ENCODE measurements around the gene ALOXE3.
A peak's percentile ranks its signal among the peaks of the same experiment; 100 is the strongest.

The ALOXE3 gene

DNA sequence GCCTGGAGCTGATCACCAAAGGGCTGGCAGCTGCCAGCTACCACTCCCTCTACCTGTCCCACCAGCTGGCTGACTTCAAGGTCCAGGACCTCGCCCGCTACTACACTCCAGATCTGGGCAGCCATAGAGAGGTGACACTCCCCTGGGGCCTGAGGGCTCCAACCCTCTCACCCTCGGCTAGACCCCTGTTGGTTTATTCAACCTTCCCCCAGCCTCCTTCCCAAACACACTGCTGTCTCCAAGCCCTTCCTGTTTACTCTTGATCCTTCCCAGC lies 48.8 kb downstream of the ALOXE3 start:
- Histone ChIP-seq H4K20me1 (peaks cover 0 to 18% (median 0%) of the 10 kb centered on the region in 11 experiments; a peak in 4 of 22 replicates), H3K9ac (peak overlapping the region in 5 of 11 experiments; percentile 1 to 56 (median 25); a peak in 5 of 22 replicates), H3K9me3 (replicated peaks in 1 of 11) (no peaks in the 10 kb centered on the region), H3K4me3 (peak overlapping the region in 1 of 10 experiments; percentile 14; a peak in 1 of 20 replicates), H3K36me3 (no peaks in the 10 kb centered on the region), H3K4me1 (peaks cover 13 to 70% (median 29%) of the 10 kb centered on the region in 10 experiments; a peak in 18 of 20 replicates), H3K27ac (peak overlapping the region in 5 of 11 experiments; percentile 15 to 78 (median 58); a peak in 9 of 22 replicates), H3K4me2 (peak overlapping the region in 7 of 11 experiments; percentile 2 to 96 (median 82); a peak in 12 of 22 replicates), H3K27me3 (peaks cover 61 to 96% (median 84%) of the 10 kb centered on the region in 11 experiments)
- no peak for TF ChIP-seq Cebpa-rat (IDR thresholded peaks at IDR 0.05)

- H3K4me2 ChIP-seq = peak overlapping the region in 8 of 11 experiments; percentile 2 to 96 (median 61); a peak in 12 of 22 replicates
- H3K27ac ChIP-seq = peak overlapping the region in 5 of 11 experiments; percentile 15 to 78 (median 58); a peak in 9 of 22 replicates
- H3K27me3 ChIP-seq = peaks cover 60 to 96% (median 84%) of the 10 kb centered on the region in 11 experiments
Measured at GRCh38 chr17:8068736-8069586, 49.4 kb downstream of the ALOXE3 start.

GRCh38 chr17:8067806-8068205 lies 50.5 kb downstream of the ALOXE3 start:
- peaks cover 3 to 57% (median 17%) of the 10 kb centered on the region in 10 experiments; a peak in 15 of 20 replicates for H3K4me1 ChIP-seq
- no peaks in the 10 kb centered on the region for H3K9me3 ChIP-seq (replicated peaks in 1 of 11)
- H3K4me3 ChIP-seq = no peak overlapping the region
- peak overlapping the region in 2 of 11 experiments; percentile 76 to 78; a peak in 3 of 22 replicates for H3K27ac ChIP-seq
- peaks cover 0 to 12% (median 0%) of the 10 kb centered on the region in 11 experiments; a peak in 3 of 22 replicates for H4K20me1 ChIP-seq
- H3K4me2 ChIP-seq = peak overlapping the region in 3 of 11 experiments; percentile 82 to 96 (median 87); a peak in 4 of 22 replicates
- H3K36me3 ChIP-seq = no peaks in the 10 kb centered on the region
- no peak overlapping the region for H3K9ac ChIP-seq
- no peak for TF ChIP-seq Cebpa-rat (IDR thresholded peaks at IDR 0.05)
- peaks cover 57 to 96% (median 84%) of the 10 kb centered on the region in 11 experiments for H3K27me3 ChIP-seq

More at GRCh38 chr17:8068736-8069586, 49.4 kb downstream of the ALOXE3 start:
- Histone ChIP-seq H3K36me3 (no peaks in the 10 kb centered on the region), H3K9me3 (replicated peaks in 1 of 11) (no peaks in the 10 kb centered on the region), H3K4me1 (peaks cover 12 to 69% (median 26%) of the 10 kb centered on the region in 10 experiments; a peak in 18 of 20 replicates), H3K4me3 (peak overlapping the region in 1 of 10 experiments; percentile 14; a peak in 1 of 20 replicates), H4K20me1 (peaks cover 0 to 18% (median 0%) of the 10 kb centered on the region in 11 experiments; a peak in 3 of 22 replicates), H3K9ac (peak overlapping the region in 5 of 11 experiments; percentile 1 to 56 (median 25); a peak in 5 of 22 replicates)
- no peak for TF ChIP-seq Cebpa-rat (IDR thresholded peaks at IDR 0.05)

DNA sequence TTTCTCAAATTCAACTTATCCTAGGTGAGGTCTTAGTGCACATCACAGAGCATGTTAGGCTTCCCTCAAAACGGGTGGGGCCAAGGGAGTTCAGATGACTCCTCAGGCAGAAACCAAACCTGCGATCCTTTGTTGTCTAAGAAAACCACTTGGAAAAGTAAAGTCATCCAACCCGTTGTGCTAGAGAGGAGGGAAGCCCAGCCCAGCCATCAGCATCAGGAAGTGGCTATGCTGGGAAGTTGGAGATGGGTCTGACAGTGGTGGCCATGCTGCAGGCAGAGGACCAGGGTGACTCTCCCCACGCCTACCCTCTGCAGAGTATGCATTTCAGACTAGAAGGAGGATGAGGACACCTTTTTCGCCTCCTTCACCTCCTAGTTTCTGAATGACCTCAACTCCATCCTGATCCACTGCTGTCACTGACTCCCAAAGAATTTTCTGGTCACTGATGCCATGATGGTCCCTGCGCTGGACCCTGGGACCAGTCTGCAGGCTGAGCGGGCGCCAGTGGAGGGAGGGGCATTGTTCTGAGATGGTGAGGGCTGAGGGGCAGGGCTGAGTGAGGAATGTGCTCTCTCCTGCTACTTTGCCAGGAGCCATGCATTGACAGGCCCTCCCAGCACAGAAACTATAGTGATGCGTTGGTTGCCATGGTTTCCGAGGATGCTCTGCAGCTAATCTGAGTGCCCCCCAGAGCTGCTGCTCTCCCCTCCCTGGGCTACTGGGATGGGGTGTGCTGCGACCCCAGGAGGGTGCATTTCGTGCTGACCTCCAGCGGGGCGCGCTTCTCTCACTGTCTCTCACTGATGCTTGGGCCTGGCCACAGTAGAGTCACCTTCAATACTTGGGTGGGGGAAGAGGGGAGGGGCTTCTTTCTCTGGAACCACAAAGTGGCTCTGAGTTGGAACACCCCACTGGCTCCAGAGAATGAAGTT lies 51.2 kb downstream of the ALOXE3 start:
- H3K4me1 ChIP-seq = peaks cover 0 to 51% (median 13%) of the 10 kb centered on the region in 10 experiments; a peak in 13 of 20 replicates
- no peaks in the 10 kb centered on the region for H3K36me3 ChIP-seq
- no peak overlapping the region for H3K4me3 ChIP-seq
- TF ChIP-seq Cebpa-rat (IDR thresholded peaks at IDR 0.05) = no peak
- H3K9ac ChIP-seq = no peak overlapping the region
- peaks cover 57 to 96% (median 84%) of the 10 kb centered on the region in 11 experiments for H3K27me3 ChIP-seq
- no peaks in the 10 kb centered on the region for H3K9me3 ChIP-seq (replicated peaks in 1 of 11)
- peaks cover 0 to 5% (median 0%) of the 10 kb centered on the region in 11 experiments; a peak in 2 of 22 replicates for H4K20me1 ChIP-seq
- H3K27ac ChIP-seq = no peak overlapping the region
- peak overlapping the region in 5 of 11 experiments; percentile 15 to 64 (median 34); a peak in 7 of 22 replicates for H3K4me2 ChIP-seq

DNA sequence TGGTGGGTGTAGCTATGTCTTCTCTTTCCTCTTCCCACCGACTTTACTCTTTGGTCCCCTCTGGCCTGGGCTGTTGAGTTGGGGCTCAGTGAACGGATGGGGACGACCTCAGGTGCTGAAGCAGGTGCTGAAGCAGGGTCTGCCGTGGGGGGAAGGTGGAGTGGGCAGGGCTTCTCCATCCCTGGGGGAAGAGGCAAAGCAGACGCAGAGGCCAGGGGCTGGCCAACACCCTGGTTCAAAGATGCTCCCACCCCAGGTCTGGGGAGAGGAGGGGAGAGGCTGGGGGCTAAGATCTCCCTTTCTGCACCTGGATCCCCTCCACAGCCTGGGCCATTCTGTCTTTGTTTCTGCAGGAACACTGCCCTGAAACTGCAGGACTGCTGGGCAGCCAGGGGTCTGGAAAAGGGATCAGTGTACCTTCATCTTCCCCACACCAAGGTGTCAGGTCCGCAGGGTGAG lies 53.7 kb downstream of the ALOXE3 start:
- Histone ChIP-seq H3K9ac (no peak overlapping the region), H3K4me1 (peaks cover 5 to 43% (median 17%) of the 10 kb centered on the region in 10 experiments), H3K27me3 (peaks cover 58 to 93% (median 80%) of the 10 kb centered on the region in 11 experiments), H4K20me1 (0 out of 22 replicates have a peak, but pooled peaks cover 0 to 2% (median 0%) of the 10 kb centered on the region in 11 experiments), H3K9me3 (replicated peaks in 1 of 11) (no peaks in the 10 kb centered on the region), H3K4me3 (no peak overlapping the region), H3K4me2 (peak overlapping the region in 1 of 11 experiments; percentile 15; a peak in 1 of 22 replicates), H3K27ac (no peak overlapping the region), H3K36me3 (no peaks in the 10 kb centered on the region)
- no peak for TF ChIP-seq Cebpa-rat (IDR thresholded peaks at IDR 0.05)

DNA sequence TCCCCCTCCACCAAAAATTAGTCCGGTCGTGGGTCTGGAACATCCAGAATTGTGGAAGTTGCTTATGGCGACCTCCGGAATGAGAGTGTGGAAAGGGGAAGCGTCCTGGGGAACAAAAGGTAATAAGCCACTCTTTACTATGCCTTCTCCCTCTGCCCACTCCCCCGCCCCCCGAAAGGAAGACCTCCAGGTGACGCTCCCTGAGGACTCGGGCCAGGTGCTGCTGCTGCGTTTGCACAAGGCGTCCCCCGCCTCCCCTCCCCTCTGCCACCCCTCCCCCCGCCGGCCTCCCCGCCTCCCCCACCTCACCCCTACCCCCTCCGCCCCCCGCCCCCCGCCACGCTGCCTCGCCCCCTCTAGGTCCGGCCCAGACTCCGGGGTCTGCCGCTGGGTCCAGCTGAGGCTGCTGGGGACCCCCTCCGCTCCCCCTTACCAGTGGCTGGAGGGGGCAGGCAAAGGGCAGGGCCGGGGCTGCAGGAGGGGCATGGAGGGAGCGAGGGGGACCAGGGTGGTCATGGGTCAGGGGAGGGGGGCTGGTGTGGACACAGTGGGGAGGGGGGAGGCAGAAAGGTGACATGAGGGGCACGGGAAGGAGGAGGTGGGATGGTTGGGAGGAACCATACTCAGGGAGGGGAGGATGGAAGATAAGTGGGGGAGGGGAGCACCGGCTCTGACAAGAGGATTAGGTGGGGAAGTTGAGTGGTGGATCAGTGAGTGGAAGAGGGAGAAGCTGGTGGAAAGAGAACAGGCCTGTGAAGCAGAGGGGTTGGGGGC lies 54.4 kb downstream of the ALOXE3 start:
- H3K36me3 ChIP-seq = no peaks in the 10 kb centered on the region
- H3K27me3 ChIP-seq = peaks cover 58 to 93% (median 77%) of the 10 kb centered on the region in 11 experiments
- peak overlapping the region in 1 of 11 experiments; percentile 15; a peak in 1 of 22 replicates for H3K4me2 ChIP-seq
- no peaks in the 10 kb centered on the region for H3K9me3 ChIP-seq (replicated peaks in 1 of 11)
- no peak overlapping the region for H3K27ac ChIP-seq
- TF ChIP-seq Cebpa-rat (IDR thresholded peaks at IDR 0.05) = no peak
- H4K20me1 ChIP-seq = 0 out of 22 replicates have a peak, but pooled peaks cover 0 to 2% (median 0%) of the 10 kb centered on the region in 11 experiments
- H3K4me3 ChIP-seq = no peak overlapping the region
- H3K4me1 ChIP-seq = peaks cover 12 to 43% (median 17%) of the 10 kb centered on the region in 10 experiments
- H3K9ac ChIP-seq = no peak overlapping the region

DNA sequence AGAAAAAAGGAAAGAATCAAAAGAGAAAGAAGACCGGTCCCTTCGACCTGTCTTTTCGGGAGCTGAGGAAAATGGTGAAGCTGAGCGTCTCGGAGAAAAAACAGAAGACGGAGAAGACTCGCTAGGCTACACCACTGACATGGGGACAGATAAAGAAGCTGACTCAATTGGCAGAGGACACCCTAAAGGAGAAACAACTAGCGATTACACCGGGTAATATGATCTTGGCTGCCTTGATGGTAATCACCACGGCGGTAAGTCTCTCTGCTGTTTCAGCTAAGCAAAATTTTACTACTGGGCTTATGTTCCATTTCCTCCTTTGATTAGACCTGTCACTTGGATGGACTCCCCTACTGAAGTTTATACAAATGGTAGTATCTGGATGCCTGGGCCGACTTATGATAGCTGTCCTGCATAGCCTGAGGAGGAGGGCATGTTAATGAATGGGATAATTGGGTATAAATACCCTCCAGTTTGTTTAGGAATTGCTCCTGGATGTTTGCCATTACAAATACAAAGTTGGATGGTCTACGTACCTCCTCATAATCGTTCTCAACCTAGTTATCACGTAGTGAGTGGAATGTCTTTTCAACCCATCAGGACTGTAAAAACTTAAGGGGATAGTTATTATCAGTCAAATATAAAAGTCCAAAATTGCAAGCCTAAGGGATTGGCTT lies 55.4 kb downstream of the ALOXE3 start:
- TF ChIP-seq Cebpa-rat (IDR thresholded peaks at IDR 0.05) = no peak
- Histone ChIP-seq H3K27me3 (peaks cover 58 to 86% (median 76%) of the 10 kb centered on the region in 11 experiments), H3K4me3 (no peak overlapping the region)

More for the DNA sequence above, 55.4 kb downstream of the ALOXE3 start:
- H4K20me1 ChIP-seq = 0 out of 22 replicates have a peak, but pooled peaks cover 0 to 2% (median 0%) of the 10 kb centered on the region in 11 experiments
- H3K4me2 ChIP-seq = no peak overlapping the region
- H3K36me3 ChIP-seq = no peaks in the 10 kb centered on the region
- H3K9ac ChIP-seq = no peak overlapping the region
- no peak overlapping the region for H3K27ac ChIP-seq
- H3K9me3 ChIP-seq (replicated peaks in 1 of 11) = no peaks in the 10 kb centered on the region
- peaks cover 22 to 43% (median 23%) of the 10 kb centered on the region in 10 experiments for H3K4me1 ChIP-seq
